Measurements from ENCODE around the gene FBXO42. TPM values are rescaled to one million over a fixed set of nuclear protein-coding genes. Genes with fewer than 3 reads are reported as not detected.
"Not testable (repeated sequence)": the region's sequence is repeated elsewhere in the genome, so short reads cannot be mapped to it uniquely, and the experiment has no call there.

The FBXO42 gene
- total RNA-seq, 1 donor from 2014 or later: 27.3 TPM

DNA sequence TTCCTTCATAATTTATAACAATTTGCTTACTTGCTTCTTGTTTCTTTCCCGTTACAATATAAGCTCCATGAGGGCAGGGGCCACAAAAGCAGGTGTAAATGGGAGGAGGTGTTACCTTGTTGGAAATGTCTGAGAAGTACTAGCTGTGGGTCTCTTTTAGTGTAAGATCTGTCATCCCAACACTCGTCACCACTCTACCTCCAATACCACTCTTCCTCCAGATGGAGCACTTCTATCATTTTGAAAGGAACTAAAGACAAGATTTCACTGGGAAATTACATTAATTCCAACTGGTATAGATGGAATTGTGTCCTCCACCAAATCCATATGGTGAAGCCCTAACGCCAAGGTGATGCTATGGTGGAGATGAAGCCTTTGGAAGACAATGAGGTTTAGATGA, 62.3 kb downstream of the FBXO42 start:
- intact Hi-C loops (cut with DNase I): no loop called here
- no peak for ATAC-seq

DNA sequence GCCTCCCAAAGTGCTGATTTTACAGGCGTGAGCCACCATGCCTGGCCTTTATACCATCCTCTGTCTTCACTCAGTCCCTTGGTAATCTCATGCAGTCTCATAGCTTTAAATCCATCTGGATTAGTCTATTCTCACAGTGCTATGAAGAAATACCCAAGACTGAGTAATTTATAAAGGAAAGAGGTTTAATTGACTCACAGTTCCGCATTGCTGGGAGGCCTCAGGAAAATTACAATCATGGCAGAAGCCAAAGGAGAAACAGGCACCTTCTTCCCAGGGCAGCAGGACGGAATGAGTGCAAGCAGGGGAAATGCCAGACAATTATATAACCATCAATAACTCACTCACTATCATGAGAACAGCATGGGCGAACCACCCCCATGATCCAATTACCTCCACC, 66.2 kb downstream of the FBXO42 start:
- intact Hi-C loops (cut with DNase I): no loop called here
- DNase-seq (ENCODE audit: low spot score): no peak
- ATAC-seq: no peak

More for the DNA sequence above, 62.3 kb downstream of the FBXO42 start:
- no peak for DNase-seq (ENCODE audit: low spot score)

DNA sequence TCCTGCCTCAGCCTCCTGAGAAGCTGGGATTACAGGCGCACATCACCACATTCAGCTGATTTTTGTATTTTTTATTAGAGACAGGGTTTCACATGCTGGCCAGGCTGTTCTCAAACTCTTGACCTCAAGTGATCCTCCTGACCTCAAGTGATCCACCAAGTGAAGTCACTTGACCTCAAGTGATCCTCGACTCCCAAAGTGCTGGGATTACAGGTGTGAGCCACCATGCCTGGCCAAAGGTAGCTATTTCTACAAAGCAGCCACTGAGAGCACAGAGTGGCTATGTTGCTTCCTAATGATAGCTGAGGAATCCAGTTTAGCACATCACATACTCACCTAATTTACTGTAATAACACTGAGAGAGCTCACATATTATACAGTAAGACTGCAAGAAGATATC, 70.5 kb downstream of the FBXO42 start:
- intact Hi-C loops (cut with DNase I): no loop called here
- ATAC-seq (no peak), DNase-seq (ENCODE audit: low spot score) (no peak)

DNA sequence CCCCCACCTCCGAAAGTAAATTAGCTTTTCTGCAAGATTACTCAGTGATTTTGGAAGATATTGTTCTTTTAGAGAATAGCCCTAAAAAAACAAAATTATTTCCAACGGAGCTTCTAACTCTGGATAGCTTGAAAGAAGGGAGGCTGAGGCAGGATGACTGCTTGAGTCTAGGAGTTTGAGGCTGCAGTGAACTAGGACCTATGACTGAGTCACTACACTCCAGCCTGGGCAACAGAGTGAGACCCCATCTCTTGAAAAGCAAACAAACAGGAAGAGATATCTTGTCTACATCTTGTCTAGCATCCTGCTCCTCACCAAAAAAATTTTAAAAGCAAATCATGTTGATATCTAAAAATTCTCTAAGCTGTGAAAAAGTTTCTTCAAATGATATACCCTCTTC, 73.1 kb downstream of the FBXO42 start:
- intact Hi-C loops (cut with DNase I): no loop called here
- DNase-seq (ENCODE audit: low spot score): no peak
- ATAC-seq: no peak

DNA sequence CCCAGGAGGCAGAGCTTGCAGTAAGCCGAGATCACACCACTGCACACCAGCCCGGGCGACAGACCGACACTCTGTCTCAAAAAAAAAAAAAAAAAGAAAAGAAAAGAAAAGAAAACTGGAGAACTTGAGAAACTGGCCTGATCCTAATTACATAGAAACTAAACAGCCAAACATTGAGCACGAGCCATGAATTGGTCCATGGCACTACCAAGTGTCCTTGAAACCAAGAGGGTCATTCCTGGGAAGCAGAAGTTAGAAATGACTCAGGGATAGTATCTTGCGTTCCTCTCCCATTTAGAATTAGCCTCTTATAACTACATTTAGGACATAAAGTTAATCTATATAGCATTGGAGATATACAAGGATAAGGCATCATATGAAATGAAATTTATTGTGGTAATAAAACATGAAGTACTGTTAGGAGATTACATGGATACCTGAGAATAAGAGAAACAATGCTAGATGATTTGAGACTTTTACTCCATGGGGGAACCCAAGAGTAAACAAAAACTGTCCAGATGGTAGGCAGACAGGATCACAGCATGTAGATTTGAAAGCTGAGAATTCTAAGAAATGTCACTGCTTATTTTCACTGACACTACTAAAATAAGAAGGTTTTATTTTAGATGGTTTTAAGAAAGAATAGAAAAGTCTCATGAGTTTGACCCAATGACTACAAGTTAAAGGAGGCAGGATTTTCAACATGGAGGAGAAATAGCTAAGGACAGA, 75.8 kb downstream of the FBXO42 start:
- DNase-seq (ENCODE audit: low spot score): no peak
- intact Hi-C loops (cut with DNase I): no loop called here
- ATAC-seq: no peak

DNA sequence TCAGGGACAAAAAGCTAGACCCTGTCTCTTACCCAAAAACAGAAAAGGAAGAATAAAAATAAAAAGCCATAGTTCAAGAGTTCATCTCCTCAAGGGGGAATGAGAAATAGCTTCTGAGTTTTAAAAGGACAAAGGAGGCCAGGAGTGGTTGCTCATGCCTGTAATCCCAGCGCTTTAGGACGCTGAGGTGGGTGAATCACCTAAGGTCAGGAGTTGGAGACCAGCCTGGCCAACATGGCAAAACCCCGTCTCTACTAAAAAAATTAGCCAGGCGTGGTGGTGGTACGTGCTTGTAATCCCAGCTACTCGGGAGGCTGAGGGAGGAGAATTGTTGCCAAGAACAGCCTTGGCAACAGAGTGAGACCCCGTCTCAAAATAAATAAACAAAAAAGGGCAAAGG, 76.7 kb downstream of the FBXO42 start:
- intact Hi-C loops (cut with DNase I): no loop called here
- DNase-seq (ENCODE audit: low spot score): no peak
- no peak for ATAC-seq

DNA sequence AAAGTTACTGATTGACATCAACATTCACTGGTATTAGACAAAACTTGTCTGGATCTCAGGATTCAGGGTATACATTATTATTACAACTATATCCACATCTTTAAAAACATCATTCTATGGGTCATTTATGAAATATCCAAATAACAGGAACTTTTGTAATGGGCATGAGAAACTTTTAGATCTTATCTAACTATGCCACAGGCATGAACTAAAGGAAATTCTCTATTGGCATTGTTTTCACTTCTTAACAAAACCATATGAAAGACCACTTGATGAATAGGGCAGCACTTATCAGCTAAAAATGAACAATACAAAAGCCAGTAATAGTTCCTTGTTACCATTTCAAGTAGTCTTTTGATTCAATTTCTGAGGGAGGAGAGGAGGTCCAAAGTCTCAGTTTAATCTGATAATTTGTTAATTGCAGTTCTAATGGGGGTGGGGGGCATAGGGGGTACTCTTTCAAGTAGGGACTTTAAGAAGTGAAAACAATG, 84.5 kb downstream of the FBXO42 start:
- intact Hi-C loops (cut with DNase I): no loop called here
- no peak for ATAC-seq

DNA sequence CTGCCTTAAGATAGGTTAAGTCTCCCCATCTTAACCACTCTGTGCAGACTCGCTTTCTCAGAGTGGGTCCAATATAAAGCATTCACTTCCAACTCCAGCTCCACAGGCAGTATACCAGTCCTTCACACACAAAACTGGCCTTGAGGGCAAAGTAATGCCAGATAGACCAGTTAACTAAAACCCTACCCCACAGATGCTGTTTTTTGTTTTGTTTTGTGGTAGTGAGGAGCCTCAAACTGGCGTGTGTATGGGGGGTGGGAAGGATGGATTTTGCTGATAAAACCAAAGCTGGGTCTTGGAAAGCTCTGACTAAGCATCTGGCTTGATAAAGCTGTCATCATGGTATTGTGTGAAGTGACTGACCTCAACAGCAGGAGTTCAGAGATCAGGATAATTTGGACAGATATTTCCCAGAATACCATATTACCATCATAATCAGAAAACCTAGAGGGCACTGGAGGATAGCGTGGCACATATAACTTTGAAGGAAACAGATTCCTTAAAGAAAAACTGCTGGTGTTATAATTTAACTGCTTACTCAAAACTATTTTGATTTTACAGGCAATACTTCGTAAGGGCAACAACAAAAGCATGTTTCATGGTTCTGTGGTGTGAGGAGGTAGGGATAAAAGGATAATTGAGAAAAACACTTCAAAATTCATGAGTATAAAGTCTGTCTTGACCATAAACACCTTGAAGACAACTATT, 85.7 kb downstream of the FBXO42 start:
- DNase-seq (ENCODE audit: low spot score) (no peak), ATAC-seq (no peak)
- intact Hi-C loops (cut with DNase I): no loop called here

More for the DNA sequence above, 84.5 kb downstream of the FBXO42 start:
- no peak for DNase-seq (ENCODE audit: low spot score)

DNA sequence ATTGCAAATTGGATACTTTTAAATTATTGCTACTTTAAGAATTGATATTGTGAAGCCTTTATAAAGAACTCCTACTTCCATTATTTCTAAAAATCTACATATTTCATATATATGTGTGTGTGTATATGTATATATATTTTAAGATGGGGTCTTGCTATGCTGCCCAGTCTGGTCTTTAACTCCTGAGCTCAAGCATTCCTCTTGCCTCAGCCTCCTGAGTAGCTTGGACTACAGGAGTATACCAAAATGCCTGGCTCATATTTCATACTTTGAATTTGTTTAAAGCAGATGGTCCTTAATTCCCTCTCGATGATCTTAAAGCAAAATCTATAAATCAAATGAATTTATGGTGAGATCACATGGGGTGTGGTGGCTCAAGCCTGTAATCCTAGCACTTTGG, 90.2 kb downstream of the FBXO42 start:
- DNase-seq (ENCODE audit: low spot score): no peak
- intact Hi-C loops (cut with DNase I): no loop called here
- no peak for ATAC-seq

DNA sequence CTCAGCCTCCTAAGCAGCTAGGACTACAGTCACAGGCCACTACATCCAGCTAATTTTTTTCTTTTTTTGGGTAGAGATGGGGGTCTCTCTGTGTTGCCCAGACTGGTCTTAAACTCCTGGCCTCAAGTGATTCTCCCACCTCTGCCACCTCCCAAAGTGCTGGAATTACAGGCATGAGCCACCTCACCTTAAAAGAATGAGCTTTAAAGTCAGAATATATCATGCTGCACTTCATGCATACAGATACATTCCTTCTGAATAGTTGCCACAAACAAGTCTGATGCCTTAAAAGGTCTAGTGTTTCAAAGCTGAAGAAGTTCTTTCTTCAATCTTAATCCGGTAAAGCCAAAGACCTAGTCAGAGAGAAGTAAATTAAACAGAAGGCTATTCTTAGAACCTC, 91.5 kb downstream of the FBXO42 start:
- no peak for DNase-seq (ENCODE audit: low spot score)
- ATAC-seq: no peak
- intact Hi-C loops (cut with DNase I): no loop called here

DNA sequence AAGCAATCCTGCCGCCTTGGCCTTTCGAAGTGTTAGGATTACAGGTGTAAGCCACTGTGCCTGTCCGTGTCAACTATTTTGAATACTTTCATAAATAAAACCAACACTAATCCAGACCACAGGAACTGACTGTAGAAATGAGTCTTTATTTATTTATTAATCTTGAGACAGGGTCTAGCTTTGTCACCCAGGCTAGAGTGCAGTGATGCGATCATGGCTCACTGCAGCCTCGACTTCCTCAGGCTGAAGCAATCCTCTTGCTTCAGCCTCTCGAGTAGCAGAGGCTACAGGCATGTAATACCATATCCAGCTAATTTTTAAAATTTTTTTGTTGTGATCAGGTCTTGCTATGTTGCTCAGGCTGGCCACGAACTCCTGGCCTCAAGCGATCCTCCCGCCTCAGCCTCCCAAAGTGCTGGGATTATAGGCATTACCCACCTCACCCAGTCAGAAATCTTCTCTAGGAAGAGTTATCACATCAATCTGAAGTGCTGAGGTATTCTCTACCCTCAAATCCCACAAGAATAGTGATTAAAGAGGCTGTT, 93.6 kb downstream of the FBXO42 start:
- intact Hi-C loops (cut with DNase I): no loop called here
- ATAC-seq (no peak), DNase-seq (ENCODE audit: low spot score) (no peak)

DNA sequence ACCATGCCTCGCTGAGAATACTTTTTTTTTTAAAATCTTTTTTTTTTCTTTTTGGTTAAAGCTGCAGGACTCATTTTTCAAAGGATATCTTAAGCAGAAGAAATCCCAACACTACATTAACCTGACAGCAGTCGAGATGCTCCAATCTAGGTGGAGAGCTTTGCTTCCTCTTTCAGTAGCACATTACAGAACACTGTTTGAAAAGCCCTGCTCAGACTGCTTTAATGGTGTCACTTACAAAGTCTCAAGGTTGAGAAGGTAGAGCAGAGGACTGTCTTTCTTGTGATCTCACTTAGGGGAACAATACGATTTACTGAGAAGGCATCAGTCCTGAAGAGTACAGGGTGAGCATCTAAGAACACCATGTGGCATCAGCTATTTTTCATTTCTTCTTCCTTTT, 94.3 kb downstream of the FBXO42 start:
- DNase-seq (ENCODE audit: low spot score) (no peak), ATAC-seq (no peak)
- intact Hi-C loops (cut with DNase I): no loop called here

DNA sequence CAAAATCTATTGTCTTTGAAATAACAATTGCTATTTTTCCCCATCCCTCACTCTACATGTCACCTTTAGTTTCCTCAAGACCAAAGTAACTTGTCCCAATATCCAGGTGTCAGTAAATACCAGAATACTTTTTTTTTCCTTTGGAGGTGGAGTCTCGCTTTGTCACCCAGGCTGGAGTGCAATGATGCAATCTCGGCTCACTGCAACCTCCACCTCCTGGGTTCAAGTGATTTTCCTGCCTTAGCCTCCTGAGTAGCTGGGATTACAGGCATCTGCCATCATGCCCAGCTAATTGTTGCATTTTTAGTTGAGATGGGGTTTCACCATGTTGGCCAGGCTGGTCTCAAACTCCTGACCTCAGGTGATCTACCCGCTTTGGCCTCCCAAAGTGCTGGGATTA, 94.7 kb downstream of the FBXO42 start:
- intact Hi-C loops (cut with DNase I): not testable (repeated sequence)

DNA sequence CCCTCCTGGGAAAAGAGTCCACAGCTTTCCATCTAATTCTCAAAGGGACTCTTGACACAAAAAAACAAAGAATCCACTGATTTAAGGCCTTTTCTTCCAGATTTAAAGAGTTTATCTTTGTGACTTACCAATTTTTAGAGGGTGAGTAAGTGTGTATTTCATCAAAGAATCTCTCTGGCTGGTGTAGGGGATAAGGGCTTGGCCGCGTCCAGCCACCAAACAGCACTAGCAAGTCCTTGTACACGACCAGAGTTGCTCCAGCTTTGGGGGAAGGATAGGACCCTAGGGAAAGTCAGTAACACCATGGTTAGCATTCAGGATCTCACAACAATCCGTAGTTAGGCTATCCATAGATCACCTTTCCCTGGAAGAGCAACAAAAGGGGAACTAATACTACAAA, 95.8 kb downstream of the FBXO42 start:
- no peak for DNase-seq (ENCODE audit: low spot score)
- intact Hi-C loops (cut with DNase I): no loop called here
- no peak for ATAC-seq

More for the DNA sequence above, 94.7 kb downstream of the FBXO42 start:
- DNase-seq (ENCODE audit: low spot score); ATAC-seq: not testable (repeated sequence)

DNA sequence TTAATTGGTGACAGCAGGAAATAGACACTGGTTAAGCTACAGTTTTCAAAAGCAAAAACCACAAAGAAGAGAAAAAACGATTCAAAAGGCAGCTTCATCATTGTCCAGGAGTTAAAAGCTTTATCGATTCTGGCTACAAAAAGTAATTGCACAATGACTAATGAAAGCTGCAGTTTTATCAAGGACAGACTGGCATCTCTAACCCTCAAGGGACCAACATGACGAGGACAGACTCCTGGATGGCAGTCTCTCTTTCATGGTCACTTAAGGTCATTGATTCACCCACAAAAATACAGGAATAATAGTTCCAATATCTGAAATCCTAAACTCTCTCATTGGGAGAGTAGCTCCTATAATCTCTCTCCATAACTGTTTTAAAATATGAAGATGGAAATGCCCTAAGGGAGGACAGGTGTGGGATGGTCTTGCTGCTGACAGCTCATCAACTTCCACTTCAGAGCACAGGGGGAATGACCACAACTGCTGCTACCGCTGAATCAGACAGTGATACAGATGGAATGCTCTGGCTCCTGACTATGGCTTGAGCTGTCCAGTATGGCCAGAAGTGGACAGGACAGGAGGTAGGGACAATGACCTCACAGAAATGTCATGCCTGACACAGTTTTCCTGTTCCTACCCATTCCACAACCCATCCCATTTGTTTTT, 97.9 kb downstream of the FBXO42 start:
- ATAC-seq (no peak), DNase-seq (ENCODE audit: low spot score) (no peak)
- intact Hi-C loops (cut with DNase I): no loop called here

DNA sequence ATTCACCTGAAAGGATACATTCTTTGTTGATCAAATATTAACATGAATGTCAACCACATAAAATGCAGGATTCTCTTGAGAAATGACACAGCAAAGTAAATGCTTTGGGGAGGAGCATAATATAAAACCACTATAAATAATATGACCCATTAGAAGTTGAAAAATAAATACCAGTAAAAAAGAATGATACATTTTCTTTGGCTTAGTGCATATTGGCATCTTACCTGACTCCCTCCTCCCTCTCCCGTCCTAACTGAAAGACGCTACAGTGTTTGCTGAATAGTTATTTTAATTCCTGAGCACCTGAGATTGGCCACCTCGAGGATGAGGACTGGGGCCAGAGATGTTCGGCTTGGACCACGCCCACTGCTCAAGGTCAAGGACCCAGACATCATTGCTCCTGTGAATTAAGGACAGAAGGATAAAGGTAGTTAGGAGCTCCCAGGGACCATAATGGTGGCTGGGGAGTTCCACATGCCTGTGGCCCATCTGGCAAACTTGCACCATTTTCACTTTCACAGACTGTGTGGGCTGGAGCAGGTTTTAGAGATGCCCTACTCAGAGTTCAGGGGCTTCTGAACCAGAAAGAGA, 98.9 kb downstream of the FBXO42 start:
- intact Hi-C loops (cut with DNase I): no loop called here
- DNase-seq (ENCODE audit: low spot score): no peak
- no peak for ATAC-seq

DNA sequence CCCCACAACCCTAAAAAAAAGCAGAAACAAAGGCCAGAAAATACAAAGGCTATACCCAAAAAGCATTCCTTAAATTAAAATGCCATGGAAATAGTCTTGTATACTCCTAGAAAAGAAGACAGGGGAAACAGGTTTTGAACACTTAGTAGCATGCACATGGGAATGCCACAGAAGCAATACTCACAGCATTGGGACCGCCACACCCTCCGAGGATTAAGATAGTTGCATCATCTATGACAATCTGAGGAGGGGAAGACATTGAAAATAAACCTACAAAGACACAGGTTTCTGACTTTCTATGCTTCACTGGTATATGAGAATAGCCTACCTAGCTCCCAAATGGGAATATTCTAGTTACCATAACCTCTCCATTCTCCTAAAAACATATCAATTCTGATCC, 99.4 kb downstream of the FBXO42 start:
- ATAC-seq: no peak
- intact Hi-C loops (cut with DNase I): no loop called here
- DNase-seq (ENCODE audit: low spot score): no peak

DNA sequence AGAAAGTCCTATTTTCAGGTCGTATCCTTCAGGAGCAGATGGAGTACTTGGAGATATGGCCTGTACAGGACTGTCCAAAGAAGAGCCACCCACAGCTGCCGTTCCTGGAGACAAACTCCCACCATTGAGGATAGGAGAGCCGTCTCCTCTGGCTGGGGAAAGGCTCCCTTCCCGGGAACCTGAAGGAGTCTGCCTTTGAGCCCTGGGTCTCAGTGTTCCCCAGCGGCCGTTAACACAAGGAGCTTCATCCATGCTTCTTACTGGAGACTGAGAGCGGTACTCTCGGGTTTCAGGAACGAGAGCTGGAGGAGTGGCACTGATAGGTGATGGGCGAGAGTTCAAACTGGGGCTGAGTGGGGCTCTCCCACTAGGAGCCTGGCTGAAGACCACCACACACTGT, 100.9 kb downstream of the FBXO42 start:
- DNase-seq (ENCODE audit: low spot score) (no peak), ATAC-seq (no peak)
- intact Hi-C loops (cut with DNase I): no loop called here

DNA sequence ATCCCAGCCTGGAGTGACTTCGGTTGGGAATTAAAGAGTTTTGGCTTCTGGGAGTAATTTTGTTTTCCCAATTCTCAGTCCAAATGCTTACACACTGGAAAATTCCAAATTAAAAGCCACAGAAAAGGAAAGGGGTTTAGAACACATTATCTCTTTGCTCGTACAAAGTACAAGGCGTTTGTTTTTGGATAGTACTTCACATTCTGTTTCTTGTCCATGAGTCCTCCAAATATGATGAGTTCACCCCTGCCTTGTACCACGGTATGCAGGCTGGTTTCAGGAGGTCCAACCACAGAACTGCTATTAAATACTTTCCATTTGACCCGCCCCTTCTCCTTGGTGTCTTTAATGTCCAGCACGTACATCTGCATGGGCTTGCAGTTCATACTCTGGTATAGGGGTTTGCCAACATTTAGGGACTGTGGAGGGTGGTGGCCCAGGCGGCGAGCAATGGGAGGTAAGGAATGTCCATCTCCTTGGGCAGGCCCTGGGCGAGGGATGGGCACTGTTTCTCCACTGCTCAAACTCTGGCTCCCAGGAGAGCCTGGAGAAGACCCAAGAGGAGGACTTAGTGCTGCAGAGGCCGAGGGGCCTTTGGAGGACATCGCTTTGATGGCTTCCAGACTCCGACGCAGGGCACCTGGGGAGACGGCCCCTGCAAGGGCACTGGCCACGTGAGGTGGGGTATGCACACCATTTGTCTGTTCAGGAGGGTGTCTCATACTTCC, 101.6 kb downstream of the FBXO42 start:
- DNase-seq (ENCODE audit: low spot score) (no peak), ATAC-seq (peak; percentile 55)
- intact Hi-C loops (cut with DNase I): loop anchor here (1.0 kb wide), 1 partner anchor 171 kb away; no protein-coding TSS in a partner anchor

All from sciatic nerve (tissue), 2 donors.